ENCODE results near the gene SERINC5. TPM values are rescaled to one million over a fixed set of nuclear protein-coding genes. Genes with fewer than 3 reads are reported as not detected.

SERINC5 gene
- total RNA-seq, 4 donors from 2014 or later = 9.7 to 21.7 (median 17.3) TPM

GRCh38 chr5:80242849-80243248 lies 13.0 kb downstream of the SERINC5 start:
- no peak for TF ChIP-seq CTCF (IDR thresholded peaks at IDR 0.05; ENCODE audit: low read depth)

- TF ChIP-seq CTCF (IDR thresholded peaks at IDR 0.05; ENCODE audit: low read depth) = no peak
Measured at GRCh38 chr5:80240368-80240986, 15.4 kb downstream of the SERINC5 start.

GRCh38 chr5:80239680-80240367 lies 16.0 kb downstream of the SERINC5 start:
- TF ChIP-seq CTCF (IDR thresholded peaks at IDR 0.05; ENCODE audit: low read depth) = no peak

GRCh38 chr5:80238778-80239679 lies 16.8 kb downstream of the SERINC5 start:
- TF ChIP-seq CTCF (IDR thresholded peaks at IDR 0.05; ENCODE audit: low read depth) = no peak

- TF ChIP-seq CTCF (IDR thresholded peaks at IDR 0.05; ENCODE audit: low read depth) = no peak
Measured at GRCh38 chr5:80238097-80238496, 17.8 kb downstream of the SERINC5 start.

- no peak for TF ChIP-seq CTCF (IDR thresholded peaks at IDR 0.05; ENCODE audit: low read depth)
Measured at GRCh38 chr5:80237243-80237642, 18.6 kb downstream of the SERINC5 start.

Measured in subcutaneous adipose tissue (tissue), 4 donors.